K562 (cell line): ENCODE measurements around the gene FAM53A. TPM values are rescaled to one million over a fixed set of nuclear protein-coding genes. Genes with fewer than 3 reads are reported as not detected.

Source experiments
- ATAC-seq: fragments of 200-7000 bp; cut with Tn5 transposase; 3 replicates; pipeline ENCODE4 v1.9.1; 2020; ENCODE audit warnings: moderate library complexity
- BruUV-seq: library from RNA; stranded (reverse); fragments of 400-500 nt; replicated peaks from 2 replicates; lab custom pipeline; 2021; lab: Mats Ljungman, UMichigan
- CTCF ChIA-PET: fragments of 300-600 bp; formaldehyde crosslinking; extraction: SDS; loops from one replicate; lab custom pipeline; 2021; ENCODE audit warnings: low intra/inter-chr PET ratio; lab: Yijun Ruan, JAX
- POLR2A ChIA-PET: fragments of 300-600, 350-650 bp; sonication (Branson Sonifier 250); formaldehyde crosslinking; extraction: SDS; loops from one replicate; lab custom pipeline; 2021; ENCODE audit warnings: antibody characterized with exemption, inconsistent platforms; lab: Yijun Ruan, JAX
- DNase-seq, 4 experiments: peaks; one replicate each; pipeline versions ENCODE4 v3.0.0 to v3.0.0-alpha.2; 2011 to 2018; ENCODE audit warnings: low spot score in 3 of 4, mixed read lengths in 3 of 4; ENCODE audit errors: extremely low read depth in 1 of 4
- FAIRE-seq: peaks from 2 replicates; lab custom pipeline; 2011; peaks lifted over from hg19 to GRCh38; lab: Jason Lieb, UNC
- H2AFZ ChIP-seq: 2 replicates; pipeline ENCODE4 v1.6.0; 2011; ENCODE audit warnings: low read depth, low read length, control low read depth, inconsistent platforms
- H3K27ac ChIP-seq: fragments of 200-600 bp; 3 replicates; pipeline ENCODE4 v1.8.0; 2011; ENCODE audit warnings: low read depth, mild to moderate bottlenecking, control low read depth, inconsistent platforms, low read length, moderate library complexity, mixed read lengths; ENCODE audit errors: extremely low read depth
- H3K27me3 ChIP-seq, 2 experiments: fragments of 300-600 bp in 1 of 2; 2 replicates in 1 of 2; 3 replicates in 1 of 2; pipeline versions ENCODE4 v1.6.0 to v1.8.0; 2011; ENCODE audit warnings: inconsistent platforms in 2 of 2, low read length in 2 of 2, mild to moderate bottlenecking in 1 of 2, mixed read lengths in 1 of 2, moderate library complexity in 1 of 2; ENCODE audit not compliant: control insufficient read depth in 2 of 2, insufficient read depth in 2 of 2
- H3K36me3 ChIP-seq: fragments of 300-600 bp; 3 replicates; pipeline ENCODE4 v1.8.0; 2011; ENCODE audit warnings: mild to moderate bottlenecking, low read length, inconsistent platforms; ENCODE audit not compliant: control insufficient read depth, insufficient read depth
- H3K4me1 ChIP-seq, 2 experiments: fragments of 200-600 bp in 1 of 2; replicated peaks in 1 of 2; 2 replicates in 1 of 2; 3 replicates in 1 of 2; pipeline versions ENCODE4 v1.5.1 to v1.8.0; 2011; ENCODE audit warnings: inconsistent platforms in 2 of 2, low read length in 2 of 2, mild to moderate bottlenecking in 1 of 2, mixed read lengths in 1 of 2, moderate library complexity in 1 of 2; ENCODE audit not compliant: control insufficient read depth in 2 of 2, insufficient read depth in 2 of 2
- H3K4me2 ChIP-seq: 2 replicates; pipeline ENCODE4 v1.6.1; 2011; ENCODE audit warnings: low read length, control low read depth, inconsistent platforms, mixed read lengths; ENCODE audit not compliant: insufficient read depth
- H3K4me3 ChIP-seq: fragments of 200-600 bp; sonication (generic), shearing (Covaris generic); 2 replicates; pipeline ENCODE4 v1.5.1; 2016; ENCODE audit warnings: control low read depth, inconsistent platforms
- H3K79me2 ChIP-seq: fragments of 200-600 bp; 3 replicates; pipeline ENCODE4 v1.8.0; 2011; ENCODE audit warnings: low read length, inconsistent platforms; ENCODE audit not compliant: control insufficient read depth, insufficient read depth
- H3K9ac ChIP-seq, 2 experiments: 2 replicates each; pipeline versions ENCODE4 v1.6.0 to v1.6.1; 2011; ENCODE audit warnings: low read depth in 2 of 2, low read length in 2 of 2, control low read depth in 1 of 2, inconsistent platforms in 1 of 2, mild to moderate bottlenecking in 1 of 2, mixed read lengths in 1 of 2; ENCODE audit not compliant: insufficient read depth in 1 of 2
- H3K9me1 ChIP-seq: one replicate; pipeline ENCODE4 v1.6.0; 2011; ENCODE audit warnings: inconsistent platforms, mild to moderate bottlenecking, low read length, moderate library complexity; ENCODE audit not compliant: control insufficient read depth, insufficient read depth
- H3K9me3 ChIP-seq: replicated peaks from 2 replicates; pipeline ENCODE4 v1.5.1; 2011; ENCODE audit warnings: low read depth, low read length, inconsistent platforms; ENCODE audit not compliant: control insufficient read depth, insufficient read depth
- H4K20me1 ChIP-seq: replicated peaks from 2 replicates; pipeline ENCODE4 v1.6.1; 2011; ENCODE audit warnings: low read length, inconsistent platforms, mixed read lengths; ENCODE audit not compliant: control insufficient read depth, insufficient read depth
- ATF3 ChIP-seq, 2 experiments: fragments of 450-650 bp in 1 of 2; sonication (generic) in 1 of 2; formaldehyde crosslinking in 1 of 2; IDR thresholded peaks in 1 of 2; conservative IDR thresholded peaks in 1 of 2; 2 replicates each; pipeline versions ENCODE4 v1.6.1 to v1.8.1; 2016 to 2023; ENCODE audit warnings: mild to moderate bottlenecking in 2 of 2, moderate library complexity in 2 of 2, inconsistent platforms in 1 of 2, missing genetic modification reagents in 1 of 2
- CHD1 ChIP-seq: fragments of 200-600 bp; sonication (generic); IDR thresholded peaks from one replicate; pipeline ENCODE4 v1.6.1; 2012; ENCODE audit warnings: mild to moderate bottlenecking, moderate library complexity, low read length, inconsistent platforms
- HDAC3 ChIP-seq: fragments of 450-650 bp; IDR thresholded peaks from 2 replicates; pipeline ENCODE4 v1.6.1; 2018; ENCODE audit warnings: borderline replicate concordance, mild to moderate bottlenecking, moderate library complexity; ENCODE audit not compliant: partially characterized antibody
- IFI16 ChIP-seq: fragments of 250-450 bp; sonication (Bioruptor Pico); IDR thresholded peaks from 2 replicates; pipeline ENCODE4 v2.1.2; 2022; ENCODE audit warnings: mild to moderate bottlenecking, inconsistent platforms
- KDM4B ChIP-seq, 2 experiments: fragments of 450-650 bp in 1 of 2; sonication (generic) in 1 of 2; IDR thresholded peaks; 2 replicates each; pipeline ENCODE4 v1.6.1; 2016 to 2017; ENCODE audit warnings: borderline replicate concordance in 2 of 2, antibody characterized with exemption in 1 of 2, low read depth in 1 of 2, mild to moderate bottlenecking in 1 of 2
- RBM14 ChIP-seq: fragments of 200-400 bp; formaldehyde crosslinking; IDR thresholded peaks from 2 replicates; pipeline ENCODE4 v1.6.1; 2018; ENCODE audit warnings: low read depth, mild to moderate bottlenecking, low read length, moderate library complexity, borderline replicate concordance; ENCODE audit not compliant: insufficient read depth
- RREB1 ChIP-seq: fragments of 250-450 bp; sonication (Bioruptor Pico); IDR thresholded peaks from 2 replicates; pipeline ENCODE4 v1.4.0; 2020
- VEZF1 ChIP-seq: fragments of 200-800 bp; sonication (Bioruptor generic); IDR thresholded peaks from 2 replicates; pipeline ENCODE4 v1.6.1; 2017; ENCODE audit warnings: missing genetic modification characterization, missing compliant biosample characterization
- ZKSCAN3 ChIP-seq: fragments of 250-450 bp; sonication (Bioruptor Pico); IDR thresholded peaks from 2 replicates; pipeline ENCODE4 v1.4.0; 2020
- ZNF436 ChIP-seq: fragments of 250-450, 450-650 bp; sonication (Bioruptor Pico); formaldehyde crosslinking; IDR thresholded peaks from 2 replicates; pipeline ENCODE4 v1.7.0; 2020; ENCODE audit warnings: mild to moderate bottlenecking
- WGBS: fragments of 100-300 bp; shearing (Covaris generic); methylation state at CpG from one replicate; pipeline ENCODE4 v1.1.6; 2016; ENCODE audit warnings: low coverage, mixed read lengths; ENCODE audit not compliant: insufficient coverage; ENCODE audit errors: missing lambda C conversion rate; 5-methylcytosine and 5-hydroxymethylcytosine counted together
- in situ Hi-C: fragments of 300-500 bp; cut with MboI; formaldehyde crosslinking; loops from 4 replicates; pipeline ENCODE4 v1.15.0; 2018; ENCODE audit warnings: inconsistent platforms, mixed read lengths
- intact Hi-C: fragments of 100-400 bp; cut with micrococcal nuclease; formaldehyde crosslinking; loops from 2 replicates; pipeline ENCODE4 v1.14.2; 2022
- polyA plus RNA-seq, 8 experiments: library from polyadenylated mRNA; depleted of rRNA in 4 of 8; stranded (reverse) in 5 of 8; unstranded in 3 of 8; fragments of >200 nt; fragmentation: Nextera tagmentation in 2 of 8; fragmentation: Illumina TruSeq in 1 of 8; extraction: Ambion mirVana in 2 of 8; extraction: Trizol in 1 of 8; gene quantifications; 2 replicates each; pipeline versions ENCODE4 v1.2.1 to v1.2.3, GENCODE V29; 2011 to 2014; ENCODE audit warnings: inconsistent platforms in 1 of 8, missing spikeins in 1 of 8
- total RNA-seq, 7 experiments: library from RNA; depleted of rRNA in 6 of 7; stranded (reverse); fragments of >200 nt in 6 of 7; fragmentation: Illumina TruSeq in 2 of 7; extraction: Trizol in 2 of 7; gene quantifications; 2 replicates each; pipeline versions ENCODE4 v1.2.1 to v1.2.3, GENCODE V29; 2011 to 2021; ENCODE audit warnings: low replicate concordance in 1 of 7

Gene FAM53A
- total and polyA plus RNA-seq, 9 of the 15 experiments (the other 6 are each of a cell fraction or from before 2014, with no cell fraction given): 0.53 to 2.7 (median 1.4) TPM; not detected in 2

GRCh38 chr4:1623400-1623799 lies 60.7 kb downstream of the FAM53A start:
- Histone ChIP-seq H3K79me2 (no peaks in the 10 kb centered on the region), H3K27ac (no peak overlapping the region), H4K20me1 (0 out of 2 replicates have a peak, but pooled peaks cover 6% of the 10 kb centered on the region), H3K4me1 (peaks cover 0 to 30% of the 10 kb centered on the region in 2 experiments; a peak in 3 of 5 replicates), H3K9me3 (no peaks in the 10 kb centered on the region; the same call in 1 of the 2 replicates), H3K9ac (no peak overlapping the region), H3K4me2 (no peak overlapping the region), H3K27me3 (peaks cover 29 to 43% of the 10 kb centered on the region in 2 experiments), H2AFZ (no peak overlapping the region)
- in situ Hi-C loops: loop anchor here (10.0 kb wide), 1 partner anchor 489 kb away; no protein-coding TSS in a partner anchor
- DNase-seq: no peak
- no peak for TF ChIP-seq HDAC3
- no peak for TF ChIP-seq ATF3 (IDR thresholded peaks at IDR 0.05)
- no peak for TF ChIP-seq ATF3 (CRISPR knock-in tag; conservative IDR thresholded peaks at IDR 0.05)
- no peak for TF ChIP-seq ZNF436 (CRISPR knock-in tag)
- TF ChIP-seq ZKSCAN3 (CRISPR knock-in tag): no peak
- no peak for TF ChIP-seq RREB1
- TF ChIP-seq CHD1: no peak
- no peak for TF ChIP-seq KDM4B (IDR thresholded peaks at IDR 0.05; ENCODE audit: borderline replicate concordance in 2 of 2, low read depth in 1 of 2)
- TF ChIP-seq IFI16 (CRISPR knock-in tag): no peak
- no peak for TF ChIP-seq RBM14
- no peak for TF ChIP-seq VEZF1
- TF ChIP-seq, all 486 proteins: peak for 0
- Histone ChIP-seq H3K4me3 (no peak overlapping the region), H3K36me3 (no peaks in the 10 kb centered on the region), H3K9me1 (no peaks in the 10 kb centered on the region)
- FAIRE-seq (no peak), ATAC-seq (no peak)
- ChIA-PET POLR2A (no interaction called here), CTCF (no interaction called here)
- BruUV-seq: no TSS peak
- intact Hi-C loops: no loop called here
- WGBS: 58% methylated on average over 37 of the region's 38 CpGs
